Skeletal muscle satellite cell (primary cell): Measurements from ENCODE around the gene MYLK. TPM values are rescaled to one million over a fixed set of nuclear protein-coding genes. Genes with fewer than 3 reads are reported as not detected.

ENCODE experiments used
- H3K27me3 ChIP-seq: 2 replicates; pipeline ENCODE4 v1.7.0; 2013; ENCODE audit warnings: low read length; ENCODE audit not compliant: control insufficient read depth, insufficient read depth
- H3K36me3 ChIP-seq: 2 replicates; pipeline ENCODE4 v1.7.0; 2013; ENCODE audit warnings: mild to moderate bottlenecking, control low read depth, low read length; ENCODE audit not compliant: insufficient read depth
- H3K4me1 ChIP-seq: 2 replicates; pipeline ENCODE4 v1.7.0; 2013; ENCODE audit warnings: low read length; ENCODE audit not compliant: control insufficient read depth, insufficient read depth
- H3K4me2 ChIP-seq: 2 replicates; pipeline ENCODE4 v1.7.0; 2013; ENCODE audit warnings: mild to moderate bottlenecking, low read length
- H3K4me3 ChIP-seq: 2 replicates; pipeline ENCODE4 v1.7.0; 2013; ENCODE audit warnings: low read length
- H3K9ac ChIP-seq: 2 replicates; pipeline ENCODE4 v1.7.0; 2013; ENCODE audit warnings: mild to moderate bottlenecking, low read depth, low read length, moderate library complexity
- H3K9me3 ChIP-seq: replicated peaks from 2 replicates; pipeline ENCODE4 v1.7.0; 2013; ENCODE audit warnings: mild to moderate bottlenecking, control low read depth, low read length
- small RNA-seq: library from RNA; depleted of rRNA; stranded (forward); fragments of <200 nt; gene quantifications from one replicate; pipeline ENCODE3, GENCODE V24; 2012

MYLK gene

GRCh38 chr3:123562547-123562946 lies 321.6 kb downstream of the MYLK start:
- H3K36me3 ChIP-seq: no peaks in the 10 kb centered on the region
- H3K4me2 ChIP-seq: no peak overlapping the region
- no peak overlapping the region for H3K9ac ChIP-seq
- H3K4me1 ChIP-seq: no peaks in the 10 kb centered on the region
- H3K4me3 ChIP-seq: no peak overlapping the region
- no peaks in the 10 kb centered on the region for H3K9me3 ChIP-seq
- no peaks in the 10 kb centered on the region for H3K27me3 ChIP-seq

GRCh38 chr3:123561188-123561587 lies 322.9 kb downstream of the MYLK start:
- Histone ChIP-seq H3K9ac (no peak overlapping the region), H3K4me2 (no peak overlapping the region), H3K9me3 (no peaks in the 10 kb centered on the region), H3K36me3 (no peaks in the 10 kb centered on the region), H3K4me1 (no peaks in the 10 kb centered on the region), H3K4me3 (no peak overlapping the region), H3K27me3 (no peaks in the 10 kb centered on the region)

Small RNA genes lying within 50 kb of the gene (small RNA-seq; reads per million reads assigned to genes)
- not detected for gene RF00392
